ENCODE data around the gene RBM39. TPM values are rescaled to one million over a fixed set of nuclear protein-coding genes. Genes with fewer than 3 reads are reported as not detected.

The RBM39 gene
- total and polyA plus RNA-seq, 2 of the 8 experiments (the other 6 are each of a cell fraction or from before 2014, with no cell fraction given) = 78.0 to 219 TPM

DNA sequence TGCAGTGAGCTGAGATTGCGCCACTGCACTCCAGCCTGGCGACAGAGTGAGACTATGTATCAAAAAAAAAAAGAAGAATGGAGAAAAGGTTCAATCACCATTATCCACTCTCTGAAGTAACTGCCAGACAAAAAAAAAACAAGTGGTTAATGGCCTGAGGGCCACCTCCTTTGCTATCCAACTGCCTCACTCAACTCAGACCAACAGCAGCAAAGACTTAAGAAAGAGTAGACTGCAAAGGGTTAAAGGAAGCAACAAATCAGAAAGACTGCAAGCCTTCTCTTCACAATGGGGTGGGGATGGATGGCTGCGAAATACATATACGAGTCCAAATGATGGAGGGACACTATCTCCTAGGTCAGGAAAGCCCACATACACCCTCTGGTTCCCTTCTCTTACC is 46.1 kb downstream of the RBM39 start:
- H3K23me2 ChIP-seq (ENCODE audit: low read depth, low read length) = peaks cover 13% of the 10 kb centered on the region
- no peak overlapping the region for H4K5ac ChIP-seq (ENCODE audit: insufficient read length, low read depth, low read length)
- peaks cover 0 to 7% (median 0%) of the 10 kb centered on the region in 4 experiments; a peak in 2 of 8 replicates for H3K36me3 ChIP-seq (ENCODE audit: control insufficient read depth in 2 of 4, insufficient read depth in 4 of 4, low read length in 3 of 4)
- H2BK20ac ChIP-seq (ENCODE audit: low read length) = no peak overlapping the region
- no peak for FAIRE-seq
- H4K20me1 ChIP-seq (replicated peaks in 1 of 2; ENCODE audit: control insufficient read depth in 1 of 2, insufficient read depth in 2 of 2, low read length in 2 of 2) = no peaks in the 10 kb centered on the region
- no peaks in the 10 kb centered on the region for H3K9me3 ChIP-seq (ENCODE audit: insufficient read depth in 2 of 2, low read depth in 1 of 2, low read length in 1 of 2)
- H2BK12ac ChIP-seq (ENCODE audit: low read depth, low read length) = no peak overlapping the region
- no peak overlapping the region for H3K18ac ChIP-seq (ENCODE audit: extremely low read depth, low read length)
- no peak overlapping the region for H3K4ac ChIP-seq (replicated peaks; ENCODE audit: insufficient read length, low read depth, low read length)
- H3K23ac ChIP-seq (ENCODE audit: insufficient read length) = no peak overlapping the region
- no peak overlapping the region for H3K4me2 ChIP-seq (ENCODE audit: insufficient read depth in 1 of 2, low read depth in 2 of 2, low read length in 2 of 2)
- H3K79me2 ChIP-seq (ENCODE audit: control insufficient read depth in 1 of 2, insufficient read depth in 2 of 2, low read length in 2 of 2) = peaks cover 0 to 8% of the 10 kb centered on the region in 2 experiments; a peak in 2 of 4 replicates
- no peak overlapping the region for H2AK5ac ChIP-seq (ENCODE audit: low read depth, low read length)
- no peak overlapping the region for H4K8ac ChIP-seq (ENCODE audit: extremely low read depth, insufficient read depth, low read length)
- H3K9ac ChIP-seq (replicated peaks in 1 of 4; ENCODE audit: extremely low read depth in 1 of 4, low read depth in 3 of 4, low read length in 3 of 4) = no peak overlapping the region
- POLR2A ChIA-PET (ENCODE audit: partially characterized antibody) = interaction anchor here (0.6 to 1.1 kb wide), 3 partner anchors 10 to 240 kb away, joined by 3 to 4 read pairs (median 3); partner anchors contain the start of gene CEP250
- no peak overlapping the region for H2BK120ac ChIP-seq (replicated peaks; ENCODE audit: low read depth, low read length)
- peaks cover 0 to 2% (median under 1%) of the 10 kb centered on the region in 4 experiments; a peak in 3 of 7 replicates for H3K4me1 ChIP-seq (replicated peaks in 1 of 4; ENCODE audit: control insufficient read depth in 3 of 4, insufficient read depth in 4 of 4, low read length in 3 of 4)
- no peak overlapping the region for H4K91ac ChIP-seq (replicated peaks; ENCODE audit: insufficient read length, low read length)
- no peaks in the 10 kb centered on the region for H3K27me3 ChIP-seq (replicated peaks in 1 of 4; ENCODE audit: control insufficient read depth in 3 of 4, extremely low read depth in 1 of 4, insufficient read depth in 3 of 4, low read length in 3 of 4)
- no peak overlapping the region for H3K14ac ChIP-seq (ENCODE audit: insufficient read length)
- no peak overlapping the region for H3K56ac ChIP-seq (replicated peaks; ENCODE audit: insufficient read length, low read depth, low read length)
- H3K79me1 ChIP-seq (ENCODE audit: low read depth, low read length) = no peaks in the 10 kb centered on the region
- DNase-seq (ENCODE audit: low read depth in 1 of 2, low spot score in 2 of 2) = no peak
- CTCF ChIA-PET (ENCODE audit: partially characterized antibody) = interaction anchor here (0.6 kb wide), 1 partner anchor 12 kb away, joined by 3 read pairs; no protein-coding TSS in a partner anchor
- no peak overlapping the region for H2BK15ac ChIP-seq (ENCODE audit: low read length)
- H3K4me3 ChIP-seq (ENCODE audit: extremely low read depth in 1 of 4, insufficient read depth in 2 of 4, low read depth in 3 of 4, low read length in 4 of 4) = no peak overlapping the region
- 90% methylated on average over 4 of the region's 4 CpGs; no CpG with 5 or more reads in 1 of the 2 experiments for WGBS, 2 experiments (ENCODE audit: extremely low coverage in 1 of 2, insufficient coverage in 1 of 2, insufficient read length in 1 of 2, insufficient replicate concordance in 2 of 2, low coverage in 1 of 2, low lambda C conversion rate in 2 of 2, missing lambda C conversion rate in 1 of 2)
- H2BK5ac ChIP-seq (ENCODE audit: low read depth, low read length) = no peak overlapping the region
- no peak overlapping the region for H2AFZ ChIP-seq (ENCODE audit: low read length)
- H3K27ac ChIP-seq (ENCODE audit: low read depth, low read length) = no peak overlapping the region
- TF ChIP-seq YY1 (IDR thresholded peaks at IDR 0.05; ENCODE audit: low read depth, low read length) = no peak
- no peak for TF ChIP-seq CBX5 (IDR thresholded peaks at IDR 0.05; ENCODE audit: low read depth, low read length)
- TF ChIP-seq SUZ12 (IDR thresholded peaks at IDR 0.05; ENCODE audit: low read length) = no peak
- no peak for TF ChIP-seq MAFK (IDR thresholded peaks at IDR 0.05; ENCODE audit: low read depth, low read length)
- TF ChIP-seq POU5F1 (IDR thresholded peaks at IDR 0.05; ENCODE audit: low read depth, low read length) = no peak
- no peak for TF ChIP-seq TBP (IDR thresholded peaks at IDR 0.05; ENCODE audit: low read depth, low read length)
- TF ChIP-seq ATF3 (IDR thresholded peaks at IDR 0.05; ENCODE audit: insufficient read depth, low read depth, low read length) = no peak
- TF ChIP-seq MAX (IDR thresholded peaks at IDR 0.05) = no peak
